Stomach smooth muscle (tissue), 2 donors: ENCODE results near the gene CCL4.
"Not testable (repeated sequence)": the region's sequence is repeated elsewhere in the genome, so short reads cannot be mapped to it uniquely, and the experiment has no call there.

ENCODE experiments used
- H3K27ac ChIP-seq: one replicate; pipeline ENCODE4 v1.7.0; 2013; ENCODE audit warnings: mild to moderate bottlenecking, low read length, inconsistent platforms
- H3K27me3 ChIP-seq, 2 donors: one replicate each; pipeline ENCODE4 v1.7.0; 2013; ENCODE audit warnings: low read length in 2 of 2; ENCODE audit not compliant: insufficient read depth in 2 of 2, control insufficient read depth in 1 of 2
- H3K36me3 ChIP-seq, 2 donors: one replicate each; pipeline ENCODE4 v1.7.0; 2013; ENCODE audit warnings: low read length in 2 of 2; ENCODE audit not compliant: control insufficient read depth in 2 of 2, insufficient read depth in 2 of 2
- H3K4me1 ChIP-seq: one replicate; pipeline ENCODE4 v1.7.0; 2013; ENCODE audit warnings: low read length; ENCODE audit not compliant: control insufficient read depth, insufficient read depth
- H3K4me3 ChIP-seq, 2 donors: one replicate each; pipeline ENCODE4 v1.7.0; 2013; ENCODE audit warnings: low read length in 2 of 2
- H3K9ac ChIP-seq, 2 donors: one replicate each; pipeline ENCODE4 v1.7.0; 2013; ENCODE audit warnings: low read length in 2 of 2, mild to moderate bottlenecking in 1 of 2
- H3K9me3 ChIP-seq, 2 donors: one replicate each; pipeline ENCODE4 v1.7.0; 2013; ENCODE audit warnings: low read length in 2 of 2; ENCODE audit not compliant: control insufficient read depth in 2 of 2
- donor health status: healthy.
- donor health status: Pancreatic carcinoma.

The CCL4 gene

GRCh38 chr17:36117505-36118382 lies 14.1 kb downstream of the CCL4 start:
- Histone ChIP-seq H3K27me3 (no peaks in the 10 kb centered on the region), H3K36me3 (no peaks in the 10 kb centered on the region), H3K27ac (no peak overlapping the region), H3K9ac (no peak overlapping the region), H3K9me3 (no peaks in the 10 kb centered on the region), H3K4me3 (no peak overlapping the region), H3K4me1 (no peaks in the 10 kb centered on the region)

GRCh38 chr17:36118477-36119353 lies 15.1 kb downstream of the CCL4 start:
- H3K4me1 ChIP-seq = no peaks in the 10 kb centered on the region
- H3K9me3 ChIP-seq = no peaks in the 10 kb centered on the region
- no peak overlapping the region for H3K27ac ChIP-seq
- no peaks in the 10 kb centered on the region for H3K36me3 ChIP-seq
- no peak overlapping the region for H3K9ac ChIP-seq
- H3K4me3 ChIP-seq = no peak overlapping the region
- no peaks in the 10 kb centered on the region for H3K27me3 ChIP-seq

- Histone ChIP-seq H3K9me3 (no peaks in the 10 kb centered on the region), H3K4me3 (no peak overlapping the region), H3K27ac (no peak overlapping the region), H3K36me3 (no peaks in the 10 kb centered on the region), H3K4me1 (no peaks in the 10 kb centered on the region), H3K27me3 (peaks cover 0 to 4% of the 10 kb centered on the region in 2 donors), H3K9ac (no peak overlapping the region)
These were observed 16.6 kb downstream of the CCL4 start for GRCh38 chr17:36120221-36120620.

GRCh38 chr17:36121099-36121498 lies 17.5 kb downstream of the CCL4 start:
- H3K27ac ChIP-seq, H3K27me3 ChIP-seq, H3K4me1 ChIP-seq, H3K9me3 ChIP-seq, H3K9ac ChIP-seq, H3K4me3 ChIP-seq, H3K36me3 ChIP-seq: not testable (repeated sequence)

- Histone ChIP-seq H3K4me3 (no peak overlapping the region), H3K4me1 (no peaks in the 10 kb centered on the region), H3K9ac (no peak overlapping the region), H3K27me3 (peaks cover 0 to 5% of the 10 kb centered on the region in 2 donors), H3K36me3 (no peaks in the 10 kb centered on the region), H3K9me3 (no peaks in the 10 kb centered on the region), H3K27ac (no peak overlapping the region)
These were observed 19.8 kb downstream of the CCL4 start for GRCh38 chr17:36123431-36123830.

GRCh38 chr17:36124879-36125824 lies 21.5 kb downstream of the CCL4 start:
- no peak overlapping the region for H3K4me3 ChIP-seq
- H3K27me3 ChIP-seq = peaks cover 0 to 5% of the 10 kb centered on the region in 2 donors

GRCh38 chr17:36127199-36127893 lies 23.7 kb downstream of the CCL4 start:
- no peak overlapping the region for H3K4me3 ChIP-seq
- H3K9ac ChIP-seq = no peak overlapping the region
- H3K36me3 ChIP-seq = no peaks in the 10 kb centered on the region
- H3K4me1 ChIP-seq = no peaks in the 10 kb centered on the region
- H3K27me3 ChIP-seq = peaks cover 0 to 5% of the 10 kb centered on the region in 2 donors
- H3K27ac ChIP-seq = no peak overlapping the region
- no peaks in the 10 kb centered on the region for H3K9me3 ChIP-seq

More at GRCh38 chr17:36124879-36125824, 21.5 kb downstream of the CCL4 start:
- H3K9ac ChIP-seq = no peak overlapping the region
- no peaks in the 10 kb centered on the region for H3K4me1 ChIP-seq
- H3K27ac ChIP-seq = no peak overlapping the region
- H3K36me3 ChIP-seq = no peaks in the 10 kb centered on the region
- H3K9me3 ChIP-seq = no peaks in the 10 kb centered on the region

GRCh38 chr17:36127911-36128310 lies 24.3 kb downstream of the CCL4 start:
- Histone ChIP-seq H3K36me3 (no peaks in the 10 kb centered on the region), H3K4me3 (no peak overlapping the region), H3K27ac (no peak overlapping the region), H3K9me3 (no peaks in the 10 kb centered on the region), H3K9ac (no peak overlapping the region), H3K27me3 (peaks cover 0 to 5% of the 10 kb centered on the region in 2 donors), H3K4me1 (no peaks in the 10 kb centered on the region)

GRCh38 chr17:36128411-36128978 lies 24.9 kb downstream of the CCL4 start:
- no peaks in the 10 kb centered on the region for H3K9me3 ChIP-seq
- no peaks in the 10 kb centered on the region for H3K4me1 ChIP-seq
- peaks cover 0 to 5% of the 10 kb centered on the region in 2 donors for H3K27me3 ChIP-seq
- no peaks in the 10 kb centered on the region for H3K36me3 ChIP-seq
- no peak overlapping the region for H3K27ac ChIP-seq
- no peak overlapping the region for H3K9ac ChIP-seq
- H3K4me3 ChIP-seq = no peak overlapping the region
